ENCODE measurements around the gene NEUROG1. TPM values are rescaled to one million over a fixed set of nuclear protein-coding genes. Genes with fewer than 3 reads are reported as not detected.

NEUROG1 gene
- total RNA-seq, 1 experiment from 2014 or later: not detected

DNA sequence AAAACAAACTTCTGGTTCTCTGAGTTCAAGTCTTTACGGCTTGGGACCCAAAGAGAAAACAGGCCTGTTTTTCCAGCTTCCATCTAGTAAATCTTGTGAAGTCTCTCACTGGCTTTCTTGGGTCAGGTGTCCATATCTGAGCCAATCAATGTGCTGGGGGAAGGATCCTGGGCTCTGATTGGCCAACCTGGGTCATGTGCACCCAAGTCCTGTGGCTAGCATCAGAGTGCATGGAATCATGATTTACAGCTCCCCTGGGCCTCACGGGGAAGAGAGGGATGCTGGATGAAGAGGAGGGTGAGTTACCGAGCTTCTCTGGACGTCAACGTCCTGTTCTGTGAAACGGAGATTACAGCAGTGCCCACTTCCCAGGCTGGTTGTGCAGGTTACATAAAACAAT lies 23.6 kb upstream of the NEUROG1 start:
- no peaks in the 10 kb centered on the region for H3K9me3 Mint-ChIP-seq (ENCODE audit: unreplicated experiment)
- intact Hi-C loops (cut with micrococcal nuclease): no loop called here
- no peaks in the 10 kb centered on the region for H3K36me3 Mint-ChIP-seq (ENCODE audit: insufficient read depth, unreplicated experiment)
- POLR2A ChIA-PET: interaction anchor here (0.7 to 1.9 kb wide), 3 partner anchors 169 to 275 kb away, joined by 3 to 8 read pairs (median 8); partner anchors contain the start of gene SLC25A48
- DNase-seq (ENCODE audit: unreplicated experiment): peak; percentile 24
- no TSS peak for BruUV-seq (replicated peaks)
- TF ChIP-seq CTCF (IDR thresholded peaks at IDR 0.05; ENCODE audit: unreplicated experiment): no peak
- H3K27ac Mint-ChIP-seq (ENCODE audit: low read depth, unreplicated experiment): no peak overlapping the region
- peaks cover 27% of the 10 kb centered on the region for H3K27me3 Mint-ChIP-seq (ENCODE audit: insufficient read depth, unreplicated experiment)
- H3K4me3 Mint-ChIP-seq (ENCODE audit: unreplicated experiment): no peak overlapping the region
- peaks cover 6% of the 10 kb centered on the region for H3K4me1 Mint-ChIP-seq (ENCODE audit: insufficient read depth, unreplicated experiment)
- CTCF ChIA-PET: interaction anchor here (0.5 to 32.2 kb wide), 21 partner anchors 9 to 653 kb away, joined by 3 to 2166 read pairs (median 5); partner anchors contain the start of genes CXCL14, SLC25A48 and TIFAB

GRCh38 chr5:135557076-135557838 lies 21.5 kb upstream of the NEUROG1 start:
- ChIA-PET POLR2A (no interaction called here), CTCF (interaction anchor here (0.7 to 32.2 kb wide), 7 partner anchors 11 to 274 kb away, joined by 3 to 2166 read pairs (median 391); partner anchors contain the start of genes CXCL14, SLC25A48 and TIFAB)
- no peak overlapping the region for H3K4me3 Mint-ChIP-seq (ENCODE audit: unreplicated experiment)
- no peaks in the 10 kb centered on the region for H3K9me3 Mint-ChIP-seq (ENCODE audit: unreplicated experiment)
- H3K27ac Mint-ChIP-seq (ENCODE audit: low read depth, unreplicated experiment): no peak overlapping the region
- intact Hi-C loops (cut with micrococcal nuclease): no loop called here
- peaks cover 27% of the 10 kb centered on the region for H3K27me3 Mint-ChIP-seq (ENCODE audit: insufficient read depth, unreplicated experiment)
- H3K36me3 Mint-ChIP-seq (ENCODE audit: insufficient read depth, unreplicated experiment): no peaks in the 10 kb centered on the region
- no peak for TF ChIP-seq CTCF (IDR thresholded peaks at IDR 0.05; ENCODE audit: unreplicated experiment)
- peaks cover 11% of the 10 kb centered on the region for H3K4me1 Mint-ChIP-seq (ENCODE audit: insufficient read depth, unreplicated experiment)
- DNase-seq (ENCODE audit: unreplicated experiment): no peak
- BruUV-seq (replicated peaks): no TSS peak

DNA sequence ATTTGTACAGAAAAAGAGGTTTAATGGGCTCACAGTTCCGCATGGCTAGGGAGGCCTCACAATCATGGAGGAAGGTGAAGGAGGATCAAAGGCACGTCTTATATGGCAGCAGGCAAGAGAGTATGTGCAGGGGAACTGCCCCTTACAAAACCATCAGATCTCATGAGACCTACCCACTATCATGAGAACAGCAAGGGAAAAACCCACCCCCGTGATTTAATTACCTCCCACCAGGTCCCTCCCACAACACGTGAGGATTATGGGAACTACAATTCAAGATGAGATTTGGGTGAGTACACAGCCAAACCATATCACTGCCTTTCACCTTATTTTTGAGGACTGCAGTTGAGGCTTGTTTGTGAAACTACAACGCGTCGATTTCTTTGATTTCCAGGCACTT lies 20.9 kb upstream of the NEUROG1 start:
- H3K4me1 Mint-ChIP-seq (ENCODE audit: insufficient read depth, unreplicated experiment): peaks cover 11% of the 10 kb centered on the region
- ChIA-PET CTCF (interaction anchor here (1.6 to 32.2 kb wide), 6 partner anchors 8 to 275 kb away, joined by 6 to 2166 read pairs (median 252); partner anchors contain the start of genes SLC25A48 and TIFAB), POLR2A (no interaction called here)
- peaks cover 27% of the 10 kb centered on the region for H3K27me3 Mint-ChIP-seq (ENCODE audit: insufficient read depth, unreplicated experiment)
- H3K27ac Mint-ChIP-seq (ENCODE audit: low read depth, unreplicated experiment): no peak overlapping the region
- DNase-seq (ENCODE audit: unreplicated experiment): no peak
- no peak for TF ChIP-seq CTCF (IDR thresholded peaks at IDR 0.05; ENCODE audit: unreplicated experiment)
- H3K9me3 Mint-ChIP-seq (ENCODE audit: unreplicated experiment): no peaks in the 10 kb centered on the region
- no peaks in the 10 kb centered on the region for H3K36me3 Mint-ChIP-seq (ENCODE audit: insufficient read depth, unreplicated experiment)
- BruUV-seq (replicated peaks): no TSS peak
- intact Hi-C loops (cut with micrococcal nuclease): no loop called here
- H3K4me3 Mint-ChIP-seq (ENCODE audit: unreplicated experiment): no peak overlapping the region

GRCh38 chr5:135555530-135555929 lies 19.8 kb upstream of the NEUROG1 start:
- Mint-ChIP-seq H3K27ac (ENCODE audit: low read depth, unreplicated experiment) (no peak overlapping the region), H3K9me3 (ENCODE audit: unreplicated experiment) (no peaks in the 10 kb centered on the region), H3K27me3 (ENCODE audit: insufficient read depth, unreplicated experiment) (peaks cover 27% of the 10 kb centered on the region), H3K4me1 (ENCODE audit: insufficient read depth, unreplicated experiment) (peaks cover 6% of the 10 kb centered on the region), H3K36me3 (ENCODE audit: insufficient read depth, unreplicated experiment) (no peaks in the 10 kb centered on the region), H3K4me3 (ENCODE audit: unreplicated experiment) (no peak overlapping the region)
- POLR2A ChIA-PET: no interaction called here
- intact Hi-C loops (cut with micrococcal nuclease): no loop called here
- CTCF ChIA-PET: interaction anchor here (0.6 to 32.2 kb wide), 12 partner anchors 9 to 1028 kb away, joined by 3 to 2166 read pairs (median 4); partner anchors contain the start of genes SLC25A48 and TIFAB
- no TSS peak for BruUV-seq (replicated peaks)
- DNase-seq (ENCODE audit: unreplicated experiment): no peak
- no peak for TF ChIP-seq CTCF (IDR thresholded peaks at IDR 0.05; ENCODE audit: unreplicated experiment)

All from MCF 10A (cell line).